GM18511 (cell line): ENCODE results near the gene AGT.
"Not testable (repeated sequence)": the region's sequence is repeated elsewhere in the genome, so short reads cannot be mapped to it uniquely, and the experiment has no call there.

ENCODE experiments used
- ATAC-seq: cut with Tn5 transposase; IDR thresholded peaks from one replicate; pipeline ENCODE4 v1.9.1; 2021; ENCODE audit warnings: mild to moderate bottlenecking, moderate library complexity; ENCODE audit not compliant: unreplicated experiment

AGT gene

DNA sequence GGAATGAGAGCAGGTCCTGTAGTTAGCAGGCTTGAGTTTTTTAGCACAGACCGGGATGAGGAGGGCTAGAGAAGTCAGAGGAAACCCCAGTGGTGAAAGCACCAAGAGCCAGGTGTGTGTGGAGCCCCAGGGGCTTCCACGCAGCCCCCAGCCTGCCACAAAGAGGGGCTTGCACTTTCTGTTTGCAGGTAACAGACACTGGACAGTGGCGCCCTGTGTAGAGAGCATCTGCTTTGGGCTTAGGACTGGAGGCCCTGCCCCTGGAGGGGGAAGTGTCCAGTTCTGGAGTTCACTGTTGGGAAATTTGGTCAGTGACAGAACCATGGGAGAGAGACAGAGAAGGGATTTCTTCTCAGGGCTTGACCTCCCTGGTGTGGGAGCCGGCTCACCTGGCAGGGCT, 19.5 kb downstream of the AGT start:
- ATAC-seq, result no peak

DNA sequence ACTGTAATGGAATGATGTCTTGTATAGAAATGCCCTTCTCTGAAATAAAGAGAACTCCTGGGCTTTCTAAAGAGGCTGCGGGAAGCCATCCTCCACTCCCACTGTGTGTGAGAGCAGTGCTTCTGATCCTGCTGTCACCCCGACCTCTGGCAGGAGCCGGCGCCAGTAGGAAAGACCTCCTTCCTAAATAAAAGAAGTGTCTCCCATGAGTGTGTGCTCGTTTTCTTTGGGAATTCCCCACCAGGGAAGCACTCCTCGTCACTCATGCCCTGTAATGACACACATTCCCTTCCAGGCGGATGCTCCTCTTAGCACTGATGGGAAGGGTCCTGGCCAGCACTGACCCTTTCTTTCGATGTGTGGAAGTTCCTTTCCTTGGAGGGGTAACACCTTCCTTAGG, 20.1 kb downstream of the AGT start:
- no peak for ATAC-seq

DNA sequence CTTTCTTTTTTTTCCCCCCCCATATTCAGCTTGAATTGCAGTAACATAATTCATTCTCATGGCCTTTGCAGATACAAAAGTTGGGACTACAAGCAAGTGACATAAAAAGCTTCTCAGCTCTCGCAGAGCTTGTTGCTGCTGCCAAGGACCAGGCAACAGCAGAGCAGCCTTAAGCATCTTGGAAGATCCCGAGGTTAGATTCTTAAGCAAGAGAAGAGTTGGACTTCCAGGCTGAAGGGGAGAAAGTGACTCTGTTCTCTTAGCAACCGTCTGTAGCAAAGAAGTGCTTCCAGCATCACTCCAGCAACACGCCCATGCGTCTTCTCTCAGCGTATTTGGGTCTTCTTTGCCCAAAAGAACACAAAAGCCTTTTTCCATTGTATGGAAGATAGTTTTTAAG, 20.7 kb downstream of the AGT start:
- no peak for ATAC-seq

DNA sequence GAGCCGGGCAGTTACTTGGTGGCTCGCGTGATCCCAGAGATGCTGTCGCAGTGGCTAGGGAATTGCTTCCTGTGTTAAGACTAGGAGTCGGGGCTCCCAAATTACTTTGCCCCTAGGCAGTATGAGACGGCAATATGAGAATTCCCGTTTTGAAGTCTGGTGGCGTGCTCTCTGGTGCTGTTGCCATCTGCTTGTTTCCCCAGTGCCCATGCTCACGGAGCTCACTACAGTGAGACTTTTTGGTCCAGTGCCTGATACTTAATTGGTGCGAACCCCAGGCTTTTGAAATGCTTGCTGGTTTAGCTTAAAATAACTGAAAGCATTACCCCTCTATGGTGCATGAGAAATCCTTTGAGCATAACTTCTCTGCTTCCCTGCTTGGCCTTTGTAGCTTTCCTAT, 22.3 kb downstream of the AGT start:
- ATAC-seq, result no peak

DNA sequence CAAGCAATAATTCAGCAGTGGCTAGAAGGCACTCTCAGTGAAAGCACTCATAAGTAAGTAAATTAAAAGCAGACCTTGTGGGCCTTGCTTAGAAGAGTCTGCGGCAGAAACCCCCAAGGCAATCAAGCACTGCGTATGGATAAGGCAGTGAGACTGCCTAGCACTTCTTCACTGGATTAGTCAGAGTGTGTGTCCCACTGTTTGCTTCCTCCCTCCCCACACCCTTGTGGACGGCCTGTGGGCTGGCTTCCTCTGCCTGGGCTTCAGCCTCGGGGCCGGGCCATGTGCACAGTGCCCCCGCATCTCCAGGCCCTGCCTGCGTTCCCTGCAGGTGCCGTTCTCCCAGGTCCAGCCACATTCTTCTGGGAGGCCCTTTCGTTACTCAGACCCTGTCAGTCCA, 23.8 kb downstream of the AGT start:
- no peak for ATAC-seq

DNA sequence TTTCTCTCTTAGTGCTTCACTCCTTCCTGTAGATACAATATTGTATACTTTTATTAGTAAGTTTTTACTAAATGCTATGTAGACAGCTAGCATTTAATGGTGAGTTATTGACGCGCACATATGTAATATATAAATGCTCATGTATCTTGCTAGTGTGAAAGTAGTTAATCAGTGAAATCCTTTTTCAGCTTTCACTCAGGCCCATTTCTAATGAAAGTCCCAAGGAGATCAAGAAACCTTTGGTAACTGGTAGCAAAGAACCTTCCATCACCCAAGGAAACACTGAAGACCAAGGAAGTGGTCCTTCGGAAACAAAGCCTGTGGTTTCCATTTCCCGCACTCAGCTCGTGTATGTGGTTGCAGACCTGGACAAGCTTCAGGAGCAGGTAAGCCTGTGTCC, 27.2 kb downstream of the AGT start:
- ATAC-seq, result no peak

DNA sequence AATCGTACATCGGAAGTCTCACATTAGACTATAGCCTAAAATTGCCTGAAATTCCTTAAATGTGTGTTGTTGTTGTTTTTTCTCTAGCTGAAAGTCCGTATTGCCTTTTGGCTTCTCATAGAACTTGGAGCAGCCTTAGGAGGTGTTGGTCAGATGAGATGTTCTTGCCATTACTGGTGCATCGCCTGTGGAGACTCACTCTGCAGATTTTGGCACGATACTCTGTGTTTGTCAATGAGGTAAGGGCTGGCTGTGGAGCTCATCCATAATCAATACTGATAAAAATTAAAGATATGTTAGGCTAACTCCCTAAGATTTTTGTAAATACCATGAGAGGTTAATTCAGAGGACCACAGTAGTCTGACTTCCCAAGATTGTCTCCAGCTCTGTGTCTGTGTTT, 28.9 kb downstream of the AGT start:
- no peak for ATAC-seq

DNA sequence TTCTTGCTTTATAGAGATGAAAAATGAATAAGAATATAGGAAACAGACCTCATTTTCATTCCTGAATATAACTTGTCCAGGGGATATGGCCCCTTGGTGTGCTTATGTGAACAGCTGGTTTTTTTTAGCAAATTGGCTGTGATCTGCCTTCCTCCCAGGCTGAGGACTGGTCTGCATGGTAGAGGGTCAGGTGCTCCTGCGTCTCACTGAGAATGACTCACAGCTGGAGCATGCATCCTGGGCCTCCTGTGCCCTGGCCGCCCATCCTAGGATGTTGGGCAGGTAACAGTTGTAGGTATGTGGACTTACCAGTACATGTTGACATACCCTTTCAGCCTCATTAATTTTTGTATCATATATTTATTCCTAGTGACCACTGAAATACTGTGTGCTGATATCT, 29.8 kb downstream of the AGT start:
- ATAC-seq, result no peak

DNA sequence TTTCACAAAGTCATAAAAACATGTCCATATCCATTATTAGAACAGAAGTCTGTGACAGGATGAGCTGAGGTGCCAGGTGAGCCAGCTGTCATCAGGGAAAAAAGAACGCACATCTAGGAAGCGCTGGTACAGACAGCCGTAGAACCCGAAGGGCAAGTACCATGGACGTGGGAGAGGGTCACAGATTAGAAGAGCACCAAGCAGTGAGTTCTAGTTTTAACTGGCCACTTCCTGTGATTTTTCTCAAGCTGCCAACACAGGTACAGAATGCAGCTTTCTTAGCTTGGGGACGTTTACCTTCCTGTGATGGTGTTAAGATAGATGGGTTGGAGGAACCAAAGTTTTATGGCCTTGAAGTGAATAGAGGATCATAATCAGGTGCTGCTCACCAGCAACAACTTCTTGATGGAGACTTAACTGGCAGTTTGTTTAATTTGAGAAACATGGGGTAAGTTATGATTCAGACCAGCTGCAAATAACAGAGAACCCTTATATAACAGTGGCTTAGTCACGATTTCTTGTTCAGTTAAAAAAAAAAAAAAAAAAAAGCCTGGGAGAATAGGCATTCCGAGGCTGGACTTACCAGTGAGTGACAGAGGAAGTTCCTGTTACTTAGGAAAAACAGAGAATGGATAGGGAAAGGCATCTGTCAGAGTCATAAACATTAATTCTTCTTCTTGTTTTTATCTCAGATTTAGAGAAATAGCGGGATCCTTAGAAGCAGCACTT, 30.9 kb downstream of the AGT start:
- no peak for ATAC-seq

DNA sequence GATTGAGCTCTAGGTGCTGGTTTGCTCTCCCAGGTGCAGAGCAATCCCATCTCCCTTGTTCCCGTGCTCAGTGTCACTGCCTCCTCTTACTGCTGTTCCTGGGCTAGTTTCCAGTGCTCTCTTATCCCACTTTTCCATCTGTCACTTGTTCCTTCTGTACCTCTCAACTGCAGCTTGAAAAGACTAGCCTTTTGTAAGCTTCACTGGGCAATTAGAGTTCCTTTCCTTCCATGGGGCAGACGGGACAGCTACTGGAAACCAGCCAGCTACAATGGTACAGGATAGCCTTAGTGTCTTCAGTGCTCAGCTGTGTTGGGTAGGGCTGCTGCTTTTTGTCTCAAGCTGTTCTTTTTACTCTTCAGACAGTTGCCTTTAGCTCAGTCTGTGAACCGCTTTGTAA, 31.6 kb downstream of the AGT start:
- ATAC-seq, result no peak

DNA sequence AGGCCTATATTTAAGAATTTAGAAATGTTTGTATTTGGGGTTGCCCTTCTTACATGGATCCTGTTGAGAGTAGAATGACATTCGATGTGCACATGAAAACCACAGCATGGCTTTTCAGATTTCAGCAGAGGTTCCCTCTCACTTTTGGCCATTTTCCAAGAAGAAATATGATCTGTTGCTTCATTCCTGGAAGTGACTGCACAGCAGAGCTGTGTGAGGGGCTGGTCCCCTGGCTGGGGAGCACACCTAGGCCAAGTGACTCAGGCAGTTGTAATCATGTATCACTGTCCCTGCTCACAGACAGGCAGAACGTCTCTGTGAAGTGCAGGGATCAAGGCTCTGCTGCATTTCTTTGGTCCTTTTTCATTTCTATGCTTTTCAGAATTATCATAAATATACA, 32.3 kb downstream of the AGT start:
- ATAC-seq, result no peak

DNA sequence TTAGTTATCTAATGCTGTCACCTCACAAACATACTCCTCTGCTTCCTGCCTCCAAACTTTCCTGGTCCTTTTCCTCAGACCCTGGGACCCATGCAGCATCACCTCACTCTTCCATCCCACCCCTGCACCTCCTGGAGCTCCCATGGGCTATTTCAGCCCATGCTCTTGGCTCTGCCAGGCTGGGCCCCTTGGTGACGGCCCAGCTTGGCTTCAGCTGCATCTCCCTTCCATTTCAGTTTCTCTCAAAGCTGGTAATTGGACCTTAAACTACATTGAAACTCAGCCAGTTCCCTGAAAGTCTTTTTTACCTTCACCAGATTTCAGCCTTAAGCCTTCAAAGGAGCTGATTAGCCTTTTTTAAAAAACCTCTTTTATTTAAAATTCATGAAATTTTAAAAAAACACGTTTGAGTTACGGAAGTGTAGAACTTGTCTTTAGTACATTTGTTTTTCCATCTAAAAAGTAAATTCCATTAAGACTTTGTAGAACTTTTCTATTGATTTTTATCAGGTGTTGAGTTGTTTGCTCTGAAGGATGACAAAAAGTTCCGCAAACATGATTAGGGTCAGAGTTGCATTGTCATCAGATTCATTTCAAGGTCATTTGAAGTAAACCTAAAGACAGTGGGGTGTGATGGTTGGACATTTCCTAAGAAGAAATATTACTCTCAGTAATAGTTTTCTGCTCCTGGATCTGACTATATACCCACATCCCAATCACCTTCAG, 33.5 kb downstream of the AGT start:
- ATAC-seq, result no peak

DNA sequence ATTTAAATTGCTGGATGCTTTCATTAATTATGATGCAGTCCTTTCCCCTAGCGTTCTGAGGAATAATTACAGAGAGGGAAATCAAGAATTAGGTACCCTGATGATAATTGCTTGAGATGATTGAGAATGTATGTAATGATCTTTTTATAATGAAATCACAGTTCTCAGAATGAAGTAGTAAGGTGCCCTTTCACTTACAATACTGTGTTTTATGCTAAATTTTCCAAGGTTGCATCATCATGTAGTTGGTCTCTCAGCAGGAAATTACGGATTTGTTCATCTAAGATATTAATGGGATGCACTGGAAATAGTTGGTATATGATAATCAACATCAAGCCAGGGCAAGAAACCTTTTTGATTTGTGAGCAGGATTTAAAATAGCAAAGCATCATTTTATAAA, 34.1 kb downstream of the AGT start:
- ATAC-seq, result no peak

DNA sequence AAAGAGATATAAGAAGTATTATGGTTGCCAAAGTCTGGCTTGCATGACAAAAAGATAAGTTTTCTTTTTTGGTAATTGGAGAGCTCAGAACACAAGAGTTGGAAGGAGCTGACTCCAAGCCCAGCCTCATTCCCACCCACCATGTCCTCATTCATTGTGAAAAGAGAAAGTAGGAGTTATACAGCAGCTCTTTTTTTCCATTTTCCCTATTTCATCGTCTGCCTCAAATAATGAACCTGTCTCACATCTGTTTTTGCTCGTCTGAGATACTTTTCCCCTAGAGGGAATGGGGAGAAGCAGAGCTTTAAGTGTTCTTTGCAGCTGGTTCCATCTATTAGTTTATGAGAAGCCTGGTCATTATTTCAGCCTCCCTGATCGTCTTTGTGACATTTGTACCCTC, 34.7 kb downstream of the AGT start:
- ATAC-seq, result no peak

DNA sequence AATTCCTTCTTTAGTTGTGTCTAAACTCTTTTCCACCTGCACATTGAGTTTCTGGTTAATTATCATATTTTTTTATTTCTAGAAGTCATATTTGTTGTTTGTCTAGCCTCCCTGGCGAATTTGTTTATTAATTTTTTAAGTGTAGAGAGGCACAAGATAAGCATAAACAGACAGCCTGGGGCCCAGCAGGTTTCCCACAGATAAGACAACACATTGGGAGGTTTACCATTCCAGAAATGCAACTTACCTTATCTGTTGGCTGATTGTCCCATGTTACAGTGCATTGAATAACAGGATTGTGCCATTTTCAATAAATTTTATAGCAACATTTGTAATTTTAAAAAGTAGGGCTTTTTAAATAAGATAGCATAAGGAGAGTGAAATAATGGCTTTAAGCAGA, 36.7 kb downstream of the AGT start:
- ATAC-seq, result no peak

DNA sequence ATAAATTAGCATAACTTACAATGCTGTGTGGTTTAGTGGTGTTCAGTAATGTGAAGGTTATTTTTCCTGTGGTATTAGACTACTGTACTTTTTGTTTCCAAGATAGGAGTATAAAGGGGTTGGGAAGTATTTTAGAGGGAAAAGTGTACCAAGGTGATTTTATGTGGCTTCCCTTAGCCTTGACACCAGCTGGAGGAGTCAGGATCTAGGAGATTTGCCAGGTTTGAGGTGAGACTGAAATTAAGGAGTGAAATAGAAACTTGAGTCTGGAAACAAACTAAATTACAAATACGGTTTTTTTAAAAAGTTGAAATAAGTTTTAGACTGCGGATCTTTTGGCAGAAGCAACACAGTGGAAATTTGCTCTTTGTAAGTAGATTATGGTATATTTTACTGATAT, 39.3 kb downstream of the AGT start:
- ATAC-seq, result no peak

DNA sequence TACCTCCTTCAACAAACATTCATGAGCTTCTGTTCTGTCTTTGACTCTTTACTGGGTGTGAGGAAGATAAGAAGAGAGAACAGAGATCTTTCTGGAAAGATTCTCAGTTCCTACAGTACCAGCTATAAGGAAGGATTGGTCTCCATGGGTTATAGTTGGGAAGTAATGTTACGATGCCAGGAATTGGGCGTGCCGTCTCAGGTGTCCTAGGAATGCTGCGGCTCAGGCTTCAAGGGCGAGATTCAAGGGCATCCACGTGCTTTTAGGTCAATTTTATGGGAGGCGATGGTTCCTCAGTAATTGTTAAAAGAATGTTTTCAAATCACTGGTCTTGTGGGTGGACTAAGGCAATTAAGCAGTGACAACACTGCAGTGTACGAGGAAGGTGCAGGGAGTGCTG, 44.4 kb downstream of the AGT start:
- ATAC-seq, result no peak

DNA sequence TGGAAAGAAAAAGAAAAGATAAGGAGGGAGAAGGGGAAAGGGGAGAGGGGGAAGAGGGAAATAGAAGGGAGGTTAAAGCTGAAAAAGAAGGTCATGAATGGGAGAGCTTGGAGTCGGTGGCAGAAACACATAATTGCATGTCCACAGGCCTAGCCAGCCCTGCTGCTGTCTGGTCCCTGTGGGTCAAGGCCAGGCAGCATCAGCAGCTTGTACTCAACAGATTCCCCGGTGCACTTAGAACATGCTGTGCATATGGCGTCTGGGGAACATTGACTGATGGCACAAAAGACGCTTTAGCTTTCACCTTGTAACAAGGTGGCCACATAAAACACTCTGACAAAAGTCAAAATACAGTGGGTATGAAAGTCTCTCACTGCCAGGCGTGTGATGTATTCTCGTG, 45.7 kb downstream of the AGT start:
- ATAC-seq, result no peak

DNA sequence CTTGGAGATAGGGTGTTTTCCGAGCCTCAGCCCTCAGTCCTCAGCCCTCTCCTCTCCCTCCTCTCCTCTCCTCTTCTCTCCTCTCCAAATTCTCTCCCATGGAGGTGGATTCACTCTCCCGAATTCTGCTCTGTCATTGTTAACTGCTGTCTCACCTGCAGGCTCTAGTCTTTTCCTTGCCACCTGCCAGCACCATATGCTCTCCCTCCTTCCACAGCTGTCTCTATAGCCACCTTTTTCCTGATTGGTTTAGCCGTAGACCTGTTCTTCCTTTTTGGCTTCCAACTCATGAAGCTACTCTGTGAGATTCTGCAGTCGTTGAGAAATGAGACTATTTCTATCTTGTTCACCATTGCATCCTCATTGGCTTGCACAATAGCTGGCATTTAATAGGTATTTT, 51.9 kb downstream of the AGT start:
- no peak for ATAC-seq

DNA sequence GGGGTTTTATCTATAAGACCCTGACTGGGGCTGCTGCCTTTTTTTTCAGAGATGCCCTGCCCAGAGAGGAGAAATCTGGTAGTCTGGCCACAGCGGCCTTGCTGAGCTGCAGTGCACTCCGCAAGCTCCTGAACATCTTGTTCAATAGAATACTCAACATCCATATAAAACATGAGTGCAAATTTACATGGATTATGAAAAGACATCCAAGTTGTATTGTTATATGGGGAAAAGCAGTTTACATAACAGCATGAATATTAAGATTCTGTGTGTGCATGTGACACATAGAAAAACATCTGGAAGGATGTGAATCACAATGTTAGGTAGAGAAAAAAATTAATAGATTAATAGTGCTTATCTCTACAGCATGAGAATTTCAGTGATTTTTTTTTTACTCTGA, 55.2 kb downstream of the AGT start:
- ATAC-seq, result no peak

DNA sequence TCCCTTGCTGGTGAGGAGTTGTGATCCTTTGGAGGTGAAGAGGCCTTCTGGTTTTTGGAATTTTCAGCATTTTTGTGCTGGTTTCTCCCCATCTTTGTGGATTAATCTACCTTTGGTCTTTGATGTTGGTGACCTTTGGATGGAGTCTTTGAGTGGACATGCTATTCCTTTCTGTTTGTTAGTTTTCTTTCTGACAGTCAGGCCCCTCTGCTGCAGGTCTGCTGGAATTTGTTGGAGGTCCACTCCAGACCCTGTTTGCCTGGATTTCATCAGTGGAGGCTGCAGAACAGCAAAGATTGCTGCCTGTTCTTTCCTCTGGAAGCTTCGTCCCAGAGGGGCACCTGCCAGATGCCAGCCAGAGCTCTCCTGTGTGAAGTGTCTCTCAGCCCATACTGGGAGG, 55.8 kb downstream of the AGT start:
- not testable (repeated sequence) for ATAC-seq

DNA sequence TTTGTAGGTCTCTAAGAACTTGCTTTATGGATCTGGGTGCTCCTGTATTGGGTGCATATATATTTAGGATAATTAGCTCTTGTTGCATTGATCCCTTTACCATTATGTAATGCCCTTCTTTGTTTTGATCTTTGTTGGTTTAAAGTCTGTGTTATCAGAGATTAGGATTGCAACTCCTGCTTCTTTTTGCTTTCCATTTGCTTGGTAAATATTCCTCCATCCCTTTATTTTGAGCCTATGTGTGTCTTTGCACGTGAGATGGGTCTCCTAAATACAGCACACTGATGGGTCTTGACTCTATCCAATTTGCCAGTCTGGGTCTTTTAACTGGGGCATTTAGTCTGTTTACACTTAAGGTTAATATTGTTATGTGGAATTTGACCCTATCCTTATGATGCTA, 57.2 kb downstream of the AGT start:
- not testable (repeated sequence) for ATAC-seq
